GM23338 (cell line): ENCODE data around the gene RFX2. TPM values are rescaled to one million over a fixed set of nuclear protein-coding genes. Genes with fewer than 3 reads are reported as not detected.
"Not testable (repeated sequence)": the region's sequence is repeated elsewhere in the genome, so short reads cannot be mapped to it uniquely, and the experiment has no call there.

ENCODE experiments used
- ATAC-seq: fragments of 200-7000 bp; cut with Tn5 transposase; 3 replicates; pipeline ENCODE4 v1.9.1; 2020
- DNase-seq: peaks from one replicate; pipeline ENCODE4 v3.0.0-alpha.2; 2015; ENCODE audit warnings: low spot score
- H2AFZ ChIP-seq: fragments of 200-600 bp; sonication (generic); 2 replicates; pipeline ENCODE4 v1.8.0; 2016; ENCODE audit warnings: antibody characterized with exemption, mild to moderate bottlenecking, moderate library complexity
- H3F3A ChIP-seq: fragments of 200-600 bp; sonication (generic); replicated peaks from 2 replicates; pipeline ENCODE4 v1.8.0; 2017; ENCODE audit warnings: antibody characterized with exemption, mixed run types, low read depth
- H3K27ac ChIP-seq: fragments of 200-600 bp; sonication (generic); 2 replicates; pipeline ENCODE4 v1.6.1; 2016; ENCODE audit warnings: low read depth
- H3K27me3 ChIP-seq: fragments of 200-600 bp; sonication (generic); 2 replicates; pipeline ENCODE4 v1.8.0; 2016; ENCODE audit warnings: mild to moderate bottlenecking, mixed run types, moderate library complexity; ENCODE audit not compliant: insufficient read depth
- H3K36me3 ChIP-seq: fragments of 200-600 bp; sonication (generic); 2 replicates; pipeline ENCODE4 v1.8.0; 2016; ENCODE audit warnings: mild to moderate bottlenecking; ENCODE audit not compliant: insufficient read depth
- H3K4me1 ChIP-seq: fragments of 200-600 bp; sonication (generic); 2 replicates; pipeline ENCODE4 v1.8.0; 2016; ENCODE audit warnings: mild to moderate bottlenecking, moderate library complexity; ENCODE audit not compliant: insufficient read depth
- H3K4me2 ChIP-seq: fragments of 200-600 bp; sonication (generic); 2 replicates; pipeline ENCODE4 v1.7.1; 2017; ENCODE audit warnings: mixed run types
- H3K4me3 ChIP-seq: fragments of 200-600 bp; sonication (generic); 2 replicates; pipeline ENCODE4 v1.6.1; 2016; ENCODE audit warnings: mixed run types
- H3K79me2 ChIP-seq: fragments of 200-600 bp; sonication (generic); replicated peaks from 2 replicates; pipeline ENCODE4 v1.8.0; 2017; ENCODE audit warnings: mild to moderate bottlenecking; ENCODE audit not compliant: insufficient read depth
- H3K9me2 ChIP-seq: fragments of 200-600 bp; sonication (generic); 2 replicates; pipeline ENCODE4 v1.8.0; 2017; ENCODE audit not compliant: insufficient read depth
- H4K20me1 ChIP-seq: fragments of 200-600 bp; sonication (generic); replicated peaks from 2 replicates; pipeline ENCODE4 v1.8.0; 2017; ENCODE audit warnings: mild to moderate bottlenecking; ENCODE audit not compliant: insufficient read depth
- H3K27ac Mint-ChIP-seq: 2 replicates; pipeline ENCODE4 v1.8.0; 2020; ENCODE audit warnings: inconsistent platforms, mild to moderate bottlenecking, moderate library complexity, mixed read lengths
- H3K27me3 Mint-ChIP-seq: 3 replicates; pipeline ENCODE4 v1.8.0; 2022; ENCODE audit warnings: low read depth, mild to moderate bottlenecking, moderate library complexity, mixed read lengths, inconsistent platforms; ENCODE audit not compliant: insufficient read depth, poor library complexity
- H3K36me3 Mint-ChIP-seq: 3 replicates; pipeline ENCODE4 v1.8.0; 2021; ENCODE audit warnings: low read depth, mild to moderate bottlenecking, inconsistent platforms, moderate library complexity, mixed read lengths
- H3K4me1 Mint-ChIP-seq: 3 replicates; pipeline ENCODE4 v1.8.0; 2020; ENCODE audit warnings: mild to moderate bottlenecking, inconsistent platforms, mixed read lengths
- H3K4me3 Mint-ChIP-seq: 3 replicates; pipeline ENCODE4 v1.8.0; 2021; ENCODE audit warnings: moderate library complexity, mild to moderate bottlenecking, inconsistent platforms, mixed read lengths
- H3K9me3 Mint-ChIP-seq: 3 replicates; pipeline ENCODE4 v1.8.0; 2020; ENCODE audit warnings: moderate library complexity, mild to moderate bottlenecking, inconsistent platforms, mixed read lengths
- CTCF ChIP-seq, 2 experiments: fragments of 200-600 bp in 1 of 2; sonication (generic) in 1 of 2; conservative IDR thresholded peaks; 2 replicates each; pipeline versions ENCODE4 v1.5.1 to v1.6.1; 2016 to 2017; ENCODE audit warnings: antibody characterized with exemption in 2 of 2, low read depth in 2 of 2, mild to moderate bottlenecking in 2 of 2, moderate library complexity in 1 of 2
- EZH2phosphoT487 ChIP-seq: fragments of 200-600 bp; sonication (generic); IDR thresholded peaks from one replicate; pipeline ENCODE4 v1.8.1; 2018; ENCODE audit warnings: antibody characterized with exemption; ENCODE audit not compliant: unreplicated experiment
- JUNB ChIP-seq: IDR thresholded peaks from one replicate; pipeline ENCODE4 v1.6.1; 2016; ENCODE audit warnings: antibody characterized with exemption; ENCODE audit not compliant: unreplicated experiment
- NANOG ChIP-seq: IDR thresholded peaks from 2 replicates; pipeline ENCODE4 v1.6.1; 2016; ENCODE audit warnings: antibody characterized with exemption, borderline replicate concordance
- POLR2AphosphoS5 ChIP-seq: IDR thresholded peaks from 2 replicates; pipeline ENCODE4 v1.6.1; 2016; ENCODE audit warnings: antibody characterized with exemption, low read depth
- STAT1 ChIP-seq: IDR thresholded peaks from one replicate; pipeline ENCODE4 v1.6.1; 2016; ENCODE audit warnings: antibody characterized with exemption; ENCODE audit not compliant: unreplicated experiment
- ZNF331 ChIP-seq: fragments of 250-450 bp; sonication (Bioruptor Pico); IDR thresholded peaks from 2 replicates; pipeline ENCODE4 v1.5.0; 2020; ENCODE audit warnings: low read depth, mild to moderate bottlenecking, moderate library complexity
- polyA plus RNA-seq: library from polyadenylated mRNA; unstranded; fragments of >200 nt; fragmentation: Nextera tagmentation; extraction: Ambion mirVana; gene quantifications from 2 replicates; pipeline ENCODE4 v1.2.1, GENCODE V29; 2016
- total RNA-seq: library from RNA; depleted of rRNA; stranded (reverse); fragments of >200 nt; shearing (Covaris generic); gene quantifications from 2 replicates; pipeline ENCODE4 v1.2.3, GENCODE V29; 2014
- TF ChIP-seq, protein P1 (sequence below): IDR thresholded peaks from one replicate; pipeline ENCODE4 v1.6.1; 2018; ENCODE audit warnings: antibody characterized with exemption; ENCODE audit not compliant: unreplicated experiment

RFX2 gene
- total and polyA plus RNA-seq, 2 experiments from 2014 or later: 4.6 to 13.0 TPM

DNA sequence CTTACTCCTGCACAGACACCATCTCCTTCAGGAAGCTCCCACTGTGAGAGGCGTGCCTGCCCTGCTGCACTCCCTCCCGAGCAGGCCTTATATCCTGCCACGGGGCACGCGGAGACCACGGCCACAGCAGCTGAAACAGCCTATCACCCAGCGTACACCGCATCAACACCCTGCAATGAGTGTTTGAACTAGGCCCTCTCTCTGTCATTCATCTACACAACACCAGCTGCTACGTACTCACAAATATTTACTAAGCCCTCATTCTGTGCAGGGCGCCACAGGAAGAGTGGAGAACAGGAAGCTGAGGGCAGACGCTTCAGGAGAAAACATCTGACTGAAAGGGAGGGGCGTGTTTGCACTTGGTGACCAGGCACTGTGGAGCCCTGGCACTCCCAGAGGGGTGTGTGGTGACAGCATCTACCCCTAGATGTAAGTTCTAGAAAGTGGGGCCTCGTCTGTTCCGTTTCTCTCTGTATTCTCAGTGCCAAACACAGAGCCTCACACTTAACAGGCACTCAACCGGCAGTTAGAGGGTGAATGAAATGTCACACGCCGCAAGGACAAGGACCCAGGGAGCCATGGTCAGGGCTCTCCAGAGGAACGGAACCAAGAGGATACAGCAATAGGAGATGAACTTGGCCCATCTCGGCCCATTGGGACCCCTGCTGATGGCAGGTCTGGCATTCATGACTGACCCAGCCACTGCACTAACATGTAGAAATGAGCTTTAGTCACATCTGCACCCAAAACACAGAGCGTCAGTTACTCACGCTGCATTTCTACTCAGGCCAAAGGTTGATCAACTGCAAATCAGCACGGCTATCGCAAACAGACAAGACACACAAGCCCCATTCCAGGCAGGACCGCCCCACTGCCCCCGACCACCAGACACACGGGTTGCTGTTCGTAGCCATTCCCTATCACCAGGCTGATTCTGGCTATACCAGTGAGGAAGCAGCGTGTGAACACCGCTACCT, 148.0 kb downstream of the RFX2 start (continued):
- TF ChIP-seq, protein P1, sequence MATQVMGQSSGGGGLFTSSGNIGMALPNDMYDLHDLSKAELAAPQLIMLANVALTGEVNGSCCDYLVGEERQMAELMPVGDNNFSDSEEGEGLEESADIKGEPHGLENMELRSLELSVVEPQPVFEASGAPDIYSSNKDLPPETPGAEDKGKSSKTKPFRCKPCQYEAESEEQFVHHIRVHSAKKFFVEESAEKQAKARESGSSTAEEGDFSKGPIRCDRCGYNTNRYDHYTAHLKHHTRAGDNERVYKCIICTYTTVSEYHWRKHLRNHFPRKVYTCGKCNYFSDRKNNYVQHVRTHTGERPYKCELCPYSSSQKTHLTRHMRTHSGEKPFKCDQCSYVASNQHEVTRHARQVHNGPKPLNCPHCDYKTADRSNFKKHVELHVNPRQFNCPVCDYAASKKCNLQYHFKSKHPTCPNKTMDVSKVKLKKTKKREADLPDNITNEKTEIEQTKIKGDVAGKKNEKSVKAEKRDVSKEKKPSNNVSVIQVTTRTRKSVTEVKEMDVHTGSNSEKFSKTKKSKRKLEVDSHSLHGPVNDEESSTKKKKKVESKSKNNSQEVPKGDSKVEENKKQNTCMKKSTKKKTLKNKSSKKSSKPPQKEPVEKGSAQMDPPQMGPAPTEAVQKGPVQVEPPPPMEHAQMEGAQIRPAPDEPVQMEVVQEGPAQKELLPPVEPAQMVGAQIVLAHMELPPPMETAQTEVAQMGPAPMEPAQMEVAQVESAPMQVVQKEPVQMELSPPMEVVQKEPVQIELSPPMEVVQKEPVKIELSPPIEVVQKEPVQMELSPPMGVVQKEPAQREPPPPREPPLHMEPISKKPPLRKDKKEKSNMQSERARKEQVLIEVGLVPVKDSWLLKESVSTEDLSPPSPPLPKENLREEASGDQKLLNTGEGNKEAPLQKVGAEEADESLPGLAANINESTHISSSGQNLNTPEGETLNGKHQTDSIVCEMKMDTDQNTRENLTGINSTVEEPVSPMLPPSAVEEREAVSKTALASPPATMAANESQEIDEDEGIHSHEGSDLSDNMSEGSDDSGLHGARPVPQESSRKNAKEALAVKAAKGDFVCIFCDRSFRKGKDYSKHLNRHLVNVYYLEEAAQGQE: no peak
- TF ChIP-seq JUNB (no peak), NANOG (no peak), POLR2AphosphoS5 (no peak), EZH2phosphoT487 (no peak), STAT1 (no peak)

GRCh38 chr19:5961641-5961968, 148.7 kb downstream of the RFX2 start:
- H3K27ac ChIP-seq, H2AFZ ChIP-seq, H3K4me2 ChIP-seq, H3K36me3 Mint-ChIP-seq, H3F3A ChIP-seq, H3K4me3 Mint-ChIP-seq, H3K9me3 Mint-ChIP-seq, DNase-seq, H3K4me3 ChIP-seq, H3K9me2 ChIP-seq, H3K27me3 ChIP-seq, ATAC-seq, H3K36me3 ChIP-seq: not testable (repeated sequence)
- peaks cover 75% of the 10 kb centered on the region for H3K4me1 Mint-ChIP-seq
- peak overlapping the region; percentile 25 for H3K27ac Mint-ChIP-seq
- peaks cover 19% of the 10 kb centered on the region for H3K27me3 Mint-ChIP-seq
- peaks cover 77% of the 10 kb centered on the region for H4K20me1 ChIP-seq
- peaks cover 98% of the 10 kb centered on the region for H3K79me2 ChIP-seq
- peaks cover 37% of the 10 kb centered on the region for H3K4me1 ChIP-seq

DNA sequence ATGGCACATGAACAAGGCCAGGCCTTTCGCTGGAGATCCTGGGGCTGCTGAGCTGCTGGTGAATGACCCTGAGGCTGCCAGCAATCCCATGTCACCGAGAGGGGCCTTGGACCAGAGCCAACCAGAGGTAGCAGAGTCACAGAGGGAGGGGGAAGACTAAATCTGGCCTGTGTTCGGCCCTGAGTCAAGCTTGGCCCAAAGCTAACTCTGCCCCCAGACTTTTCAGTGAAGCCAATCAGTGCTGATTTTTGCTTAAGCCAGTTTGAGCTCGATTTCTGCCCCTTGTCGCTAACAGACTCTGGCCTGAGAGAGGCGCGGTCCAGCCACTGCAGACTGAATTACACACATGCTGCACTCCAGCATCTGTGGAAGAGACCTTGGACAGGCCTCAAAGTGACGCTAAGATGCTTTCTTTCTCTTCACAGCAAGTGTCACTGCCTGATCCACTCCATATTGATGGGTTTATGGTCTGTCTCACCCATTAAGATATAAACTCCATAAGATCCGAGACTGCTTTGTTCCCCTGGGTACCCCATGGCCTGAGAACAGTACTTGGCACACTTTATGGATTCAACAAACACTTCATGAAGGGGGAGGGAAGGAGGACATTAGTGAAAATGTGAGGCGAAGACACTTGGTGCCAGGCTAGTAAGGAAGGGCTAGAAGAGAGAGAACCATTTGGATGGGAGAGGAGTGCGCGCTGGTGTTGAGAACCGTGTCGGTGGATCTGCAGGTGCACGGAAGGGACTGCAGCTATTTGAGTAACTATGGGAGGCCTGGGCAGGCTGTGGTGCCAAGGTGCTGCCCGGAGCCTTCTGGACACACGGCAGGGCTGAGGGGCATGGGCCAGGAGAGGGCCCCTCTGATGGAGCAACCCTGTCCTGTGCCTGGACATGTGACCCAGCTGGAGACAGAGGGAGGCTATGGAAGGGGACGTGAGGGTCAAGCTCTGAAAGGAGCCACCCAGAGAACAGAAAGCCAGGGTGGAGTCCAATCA, 150.0 kb downstream of the RFX2 start:
- DNase-seq: no peak
- Histone ChIP-seq H3K27ac (no peak overlapping the region), H3K4me2 (no peak overlapping the region), H3K27me3 (no peaks in the 10 kb centered on the region), H3K36me3 (no peaks in the 10 kb centered on the region), H2AFZ (no peak overlapping the region), H3K4me3 (no peak overlapping the region), H3F3A (peaks cover 3% of the 10 kb centered on the region; the same call in 1 of the 2 replicates), H3K4me1 (peaks cover 50% of the 10 kb centered on the region), H3K79me2 (peaks cover 98% of the 10 kb centered on the region), H4K20me1 (peaks cover 75% of the 10 kb centered on the region), H3K9me2 (no peaks in the 10 kb centered on the region)
- Mint-ChIP-seq H3K27ac (peak overlapping the region; percentile 81; the same call in 1 of the 2 replicates), H3K4me1 (peaks cover 77% of the 10 kb centered on the region), H3K4me3 (no peak overlapping the region), H3K27me3 (peaks cover 19% of the 10 kb centered on the region), H3K36me3 (no peaks in the 10 kb centered on the region; the same call in 2 of the 3 replicates), H3K9me3 (no peaks in the 10 kb centered on the region)
- ATAC-seq: no peak
- TF ChIP-seq, protein P1: no peak
- TF ChIP-seq CTCF (conservative IDR thresholded peaks at IDR 0.05; ENCODE audit: low read depth in 2 of 2): no peak
- TF ChIP-seq NANOG: no peak
- TF ChIP-seq POLR2AphosphoS5: no peak
- TF ChIP-seq ZNF331 (CRISPR knock-in tag): no peak
- TF ChIP-seq JUNB: no peak
